ENCODE data around the gene CKLF. TPM values are rescaled to one million over a fixed set of nuclear protein-coding genes. Genes with fewer than 3 reads are reported as not detected.

Gene CKLF
- total RNA-seq, 1 experiment from 2014 or later: 77.1 TPM

GRCh38 chr16:66507731-66508239 is 44.6 kb upstream of the CKLF start:
- no TSS peak for BruUV-seq (replicated peaks)
- ChIA-PET CTCF (interaction anchor here (0.6 to 1.6 kb wide), 4 partner anchors 15 to 126 kb away, joined by 3 to 8 read pairs (median 4); no protein-coding TSS in a partner anchor), POLR2A (ENCODE audit: unreplicated experiment) (interaction anchor here (0.7 to 1.0 kb wide), 4 partner anchors 15 to 74 kb away, joined by 3 to 5 read pairs (median 4); partner anchors contain the start of gene CKLF)
- H3K4me3 ChIP-seq: no peak overlapping the region
- H3F3A ChIP-seq (ENCODE audit: insufficient read depth, low read depth): peaks cover 58% of the 10 kb centered on the region
- H3K27ac ChIP-seq: peak overlapping the region; percentile 64
- DNase-seq: peak in 1 of 2 experiments; percentile 74
- no peaks in the 10 kb centered on the region for H3K79me2 ChIP-seq (ENCODE audit: low read depth)
- TF ChIP-seq EZH2 (IDR thresholded peaks at IDR 0.05; ENCODE audit: low read depth) (no peak), CTCF (conservative IDR thresholded peaks at IDR 0.05) (no peak)
- H3K4me2 ChIP-seq: peak overlapping the region; percentile 86
- no peak overlapping the region for H2AFZ ChIP-seq
- no peaks in the 10 kb centered on the region for H3K27me3 ChIP-seq (ENCODE audit: insufficient read depth, low read depth)
- H3K36me3 ChIP-seq (ENCODE audit: low read depth): no peaks in the 10 kb centered on the region
- H3K4me1 ChIP-seq (replicated peaks; ENCODE audit: insufficient read depth): peaks cover 78% of the 10 kb centered on the region
- no peaks in the 10 kb centered on the region for H3K9me3 ChIP-seq (ENCODE audit: insufficient read depth, low read depth)
- intact Hi-C loops (cut with micrococcal nuclease; ENCODE audit: unreplicated experiment): loop anchor here (1.0 to 2.0 kb wide), 4 partner anchors 15 to 97 kb away; partner anchors contain the start of genes CKLF and CMTM3
- H3K9me2 ChIP-seq (ENCODE audit: insufficient read depth): no peaks in the 10 kb centered on the region
- no peaks in the 10 kb centered on the region for H4K20me1 ChIP-seq (ENCODE audit: insufficient read depth)

GRCh38 chr16:66508248-66508913 is 44.0 kb upstream of the CKLF start:
- Histone ChIP-seq H3K27me3 (ENCODE audit: insufficient read depth, low read depth) (no peaks in the 10 kb centered on the region), H3K4me3 (peak overlapping the region; percentile 15; the same call in 1 of the 2 replicates), H3K9me2 (ENCODE audit: insufficient read depth) (no peaks in the 10 kb centered on the region), H3K4me2 (peak overlapping the region; percentile 86), H3K79me2 (ENCODE audit: low read depth) (no peaks in the 10 kb centered on the region), H3K27ac (peak overlapping the region; percentile 81), H3F3A (ENCODE audit: insufficient read depth, low read depth) (peaks cover 64% of the 10 kb centered on the region), H2AFZ (no peak overlapping the region), H3K36me3 (ENCODE audit: low read depth) (no peaks in the 10 kb centered on the region), H3K9me3 (ENCODE audit: insufficient read depth, low read depth) (no peaks in the 10 kb centered on the region), H3K4me1 (replicated peaks; ENCODE audit: insufficient read depth) (peaks cover 78% of the 10 kb centered on the region), H4K20me1 (ENCODE audit: insufficient read depth) (no peaks in the 10 kb centered on the region)
- TF ChIP-seq CTCF (conservative IDR thresholded peaks at IDR 0.05) (no peak; the same call in 1 of the 2 replicates), EZH2 (IDR thresholded peaks at IDR 0.05; ENCODE audit: low read depth) (no peak)
- ChIA-PET POLR2A (ENCODE audit: unreplicated experiment) (interaction anchor here (0.6 to 1.0 kb wide), 7 partner anchors 14 to 152 kb away, joined by 3 to 5 read pairs (median 4); partner anchors contain the start of gene CKLF), CTCF (interaction anchor here (0.6 to 1.6 kb wide), 6 partner anchors 14 to 126 kb away, joined by 3 to 8 read pairs (median 3); no protein-coding TSS in a partner anchor)
- BruUV-seq (replicated peaks): no TSS peak
- peak; percentile 80 to 99 for DNase-seq
- intact Hi-C loops (cut with micrococcal nuclease; ENCODE audit: unreplicated experiment): loop anchor here (1.0 to 2.0 kb wide), 4 partner anchors 14 to 96 kb away; partner anchors contain the start of genes CKLF and CMTM3

- Histone ChIP-seq H4K20me1 (ENCODE audit: insufficient read depth) (no peaks in the 10 kb centered on the region), H3K27ac (peak overlapping the region; percentile 81), H3K36me3 (ENCODE audit: low read depth) (no peaks in the 10 kb centered on the region), H3K4me2 (peak overlapping the region; percentile 86), H3K4me1 (replicated peaks; ENCODE audit: insufficient read depth) (peaks cover 78% of the 10 kb centered on the region), H3K79me2 (ENCODE audit: low read depth) (no peaks in the 10 kb centered on the region), H3K4me3 (peak overlapping the region; percentile 15; the same call in 1 of the 2 replicates), H3K27me3 (ENCODE audit: insufficient read depth, low read depth) (no peaks in the 10 kb centered on the region), H3F3A (ENCODE audit: insufficient read depth, low read depth) (peaks cover 68% of the 10 kb centered on the region), H3K9me2 (ENCODE audit: insufficient read depth) (no peaks in the 10 kb centered on the region), H2AFZ (no peak overlapping the region), H3K9me3 (ENCODE audit: insufficient read depth, low read depth) (no peaks in the 10 kb centered on the region)
- TF ChIP-seq CTCF (conservative IDR thresholded peaks at IDR 0.05): no peak
- no peak for TF ChIP-seq EZH2 (IDR thresholded peaks at IDR 0.05; ENCODE audit: low read depth)
- intact Hi-C loops (cut with micrococcal nuclease; ENCODE audit: unreplicated experiment): loop anchor here (1.0 to 2.0 kb wide), 4 partner anchors 13 to 96 kb away; partner anchors contain the start of genes CKLF and CMTM3
- no peak for DNase-seq
- CTCF ChIA-PET: interaction anchor here (0.6 to 1.6 kb wide), 4 partner anchors 22 to 102 kb away, joined by 3 to 8 read pairs (median 6); no protein-coding TSS in a partner anchor
- POLR2A ChIA-PET (ENCODE audit: unreplicated experiment): interaction anchor here (0.6 to 0.8 kb wide), 4 partner anchors 22 to 152 kb away, joined by 3 to 4 read pairs (median 4); no protein-coding TSS in a partner anchor
- BruUV-seq (replicated peaks): no TSS peak
Observed at GRCh38 chr16:66508914-66509496, 43.4 kb upstream of the CKLF start.

Data from PC-9 (cell line).